A673 (cell line): ENCODE measurements around the gene APOBEC3B. TPM values are rescaled to one million over a fixed set of nuclear protein-coding genes. Genes with fewer than 3 reads are reported as not detected.

ENCODE experiments used
- BruUV-seq: library from RNA; stranded (reverse); fragments of 400-500 nt; replicated peaks from 2 replicates; lab custom pipeline; 2021; lab: Mats Ljungman, UMichigan
- CTCF ChIA-PET: fragments of 300-600 bp; sonication (Branson Sonifier 250); formaldehyde crosslinking; loops from one replicate; lab custom pipeline; 2022; ENCODE audit warnings: antibody characterized with exemption; lab: Charles Lee
- POLR2A ChIA-PET: fragments of 300-600 bp; sonication (Branson Sonifier 250); formaldehyde crosslinking; loops from one replicate; lab custom pipeline; 2022; ENCODE audit warnings: antibody characterized with exemption; ENCODE audit not compliant: low non-redundant PET; lab: Charles Lee
- DNase-seq: peaks from one replicate; pipeline ENCODE4 v3.0.0-alpha.2; 2015; ENCODE audit warnings: low spot score
- H3K27ac ChIP-seq: fragments of 200-600 bp; sonication (generic); 2 replicates; pipeline ENCODE4 v1.5.1; 2016; ENCODE audit warnings: mixed run types, low read depth, mild to moderate bottlenecking, mixed read lengths, antibody characterized with exemption, low read length; ENCODE audit not compliant: poor library complexity, severe bottlenecking
- H3K27me3 ChIP-seq: fragments of 200-600 bp; sonication (generic); replicated peaks from 2 replicates; pipeline ENCODE4 v1.6.1; 2017; ENCODE audit warnings: mixed run types, low read depth, mild to moderate bottlenecking, mixed read lengths, antibody characterized with exemption, low read length; ENCODE audit not compliant: insufficient read depth, poor library complexity
- H3K36me3 ChIP-seq: fragments of 200-600 bp; sonication (generic); 2 replicates; pipeline ENCODE4 v1.6.1; 2016; ENCODE audit warnings: mixed run types, mild to moderate bottlenecking, mixed read lengths, antibody characterized with exemption, low read length; ENCODE audit not compliant: insufficient read depth, poor library complexity, severe bottlenecking
- H3K4me1 ChIP-seq: fragments of 200-600 bp; sonication (generic); 2 replicates; pipeline ENCODE4 v1.6.1; 2017; ENCODE audit warnings: mixed run types, mild to moderate bottlenecking, mixed read lengths, antibody characterized with exemption, low read length; ENCODE audit not compliant: insufficient read depth, poor library complexity, severe bottlenecking
- H3K4me3 ChIP-seq: fragments of 200-600 bp; sonication (generic); 2 replicates; pipeline ENCODE4 v1.5.1; 2016; ENCODE audit warnings: low read depth, mixed run types, mild to moderate bottlenecking, mixed read lengths, low read length; ENCODE audit not compliant: poor library complexity, severe bottlenecking
- H3K9me3 ChIP-seq: fragments of 200-600 bp; sonication (generic); 2 replicates; pipeline ENCODE4 v1.6.1; 2016; ENCODE audit warnings: mixed run types, low read depth, mild to moderate bottlenecking, mixed read lengths, antibody characterized with exemption, low read length; ENCODE audit not compliant: poor library complexity, severe bottlenecking
- EZH2 ChIP-seq: fragments of 200-600 bp; sonication (generic); IDR thresholded peaks from 2 replicates; pipeline ENCODE4 v1.6.1; 2017; ENCODE audit warnings: borderline replicate concordance, low read depth, mild to moderate bottlenecking, mixed read lengths, antibody characterized with exemption, low read length; ENCODE audit not compliant: poor library complexity, severe bottlenecking
- intact Hi-C: fragments of 100-400 bp; cut with micrococcal nuclease; formaldehyde crosslinking; loops from one replicate; pipeline ENCODE4 v1.10.0; 2022; ENCODE audit not compliant: unreplicated experiment
- total RNA-seq: library from RNA; stranded (reverse); gene quantifications from 2 replicates; pipeline ENCODE4 v1.2.3, GENCODE V29; 2021
- TF ChIP-seq, protein P1 (sequence below): fragments of 300-800, 200-600 bp; sonication (generic); conservative IDR thresholded peaks from 2 replicates; pipeline ENCODE4 v1.5.1; 2017; ENCODE audit warnings: low read depth, mild to moderate bottlenecking, antibody characterized with exemption, low read length, moderate library complexity, mixed read lengths

APOBEC3B gene
- total RNA-seq, 1 experiment from 2014 or later, result 6.4 TPM

DNA sequence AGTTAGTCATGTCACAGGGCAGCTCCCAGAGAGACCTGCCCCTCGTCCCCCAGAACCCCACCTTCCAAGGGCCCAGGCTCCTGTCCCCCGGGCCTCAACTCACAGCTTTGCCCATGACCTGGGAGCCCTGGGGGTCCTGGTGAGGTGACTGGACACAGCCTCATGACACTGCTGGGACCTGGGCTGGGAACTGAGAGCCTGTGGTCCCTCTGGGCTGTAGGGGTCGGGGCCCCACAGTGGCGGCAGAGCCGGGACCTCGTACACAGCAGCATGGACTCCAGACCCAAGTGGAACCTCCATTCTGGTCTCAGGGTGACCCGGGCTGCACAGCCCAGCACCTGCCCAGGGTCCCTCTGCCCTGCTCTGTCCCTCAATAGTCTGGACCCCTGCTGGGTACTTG, 17.8 kb upstream of the APOBEC3B start:
- POLR2A ChIA-PET, result no interaction called here
- H3K27ac ChIP-seq, result no peak overlapping the region
- no peak overlapping the region for H3K4me3 ChIP-seq
- TF ChIP-seq EZH2, result no peak
- TF ChIP-seq, protein P1, sequence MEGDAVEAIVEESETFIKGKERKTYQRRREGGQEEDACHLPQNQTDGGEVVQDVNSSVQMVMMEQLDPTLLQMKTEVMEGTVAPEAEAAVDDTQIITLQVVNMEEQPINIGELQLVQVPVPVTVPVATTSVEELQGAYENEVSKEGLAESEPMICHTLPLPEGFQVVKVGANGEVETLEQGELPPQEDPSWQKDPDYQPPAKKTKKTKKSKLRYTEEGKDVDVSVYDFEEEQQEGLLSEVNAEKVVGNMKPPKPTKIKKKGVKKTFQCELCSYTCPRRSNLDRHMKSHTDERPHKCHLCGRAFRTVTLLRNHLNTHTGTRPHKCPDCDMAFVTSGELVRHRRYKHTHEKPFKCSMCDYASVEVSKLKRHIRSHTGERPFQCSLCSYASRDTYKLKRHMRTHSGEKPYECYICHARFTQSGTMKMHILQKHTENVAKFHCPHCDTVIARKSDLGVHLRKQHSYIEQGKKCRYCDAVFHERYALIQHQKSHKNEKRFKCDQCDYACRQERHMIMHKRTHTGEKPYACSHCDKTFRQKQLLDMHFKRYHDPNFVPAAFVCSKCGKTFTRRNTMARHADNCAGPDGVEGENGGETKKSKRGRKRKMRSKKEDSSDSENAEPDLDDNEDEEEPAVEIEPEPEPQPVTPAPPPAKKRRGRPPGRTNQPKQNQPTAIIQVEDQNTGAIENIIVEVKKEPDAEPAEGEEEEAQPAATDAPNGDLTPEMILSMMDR, result no peak
- H3K36me3 ChIP-seq, result no peaks in the 10 kb centered on the region
- H3K4me1 ChIP-seq, result no peaks in the 10 kb centered on the region
- no peak for DNase-seq
- intact Hi-C loops, result no loop called here
- no peaks in the 10 kb centered on the region for H3K27me3 ChIP-seq
- CTCF ChIA-PET, result no interaction called here
- no TSS peak for BruUV-seq
- H3K9me3 ChIP-seq, result no peaks in the 10 kb centered on the region

DNA sequence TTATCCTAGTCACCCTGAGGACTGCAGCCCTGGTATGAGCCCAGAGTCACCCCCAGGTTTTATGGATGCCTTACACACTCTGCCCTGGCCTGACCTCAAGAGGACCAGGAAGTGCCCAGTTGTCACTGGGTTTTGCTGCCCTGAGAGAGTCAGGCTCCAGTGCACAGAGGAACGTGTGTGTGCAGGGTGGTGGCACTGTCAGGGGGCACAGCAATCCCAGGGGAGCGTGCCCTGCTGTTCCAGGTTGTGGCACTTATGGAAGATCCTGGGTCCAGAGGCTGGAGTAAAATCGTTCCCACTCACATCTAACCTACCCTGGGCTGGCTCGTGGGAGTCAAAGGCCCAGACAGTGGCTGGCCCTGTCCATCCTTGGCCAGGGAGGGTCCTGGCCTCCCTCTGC, 17.2 kb upstream of the APOBEC3B start:
- DNase-seq, result no peak
- ChIA-PET CTCF (no interaction called here), POLR2A (no interaction called here)
- intact Hi-C loops, result no loop called here
- H3K36me3 ChIP-seq, result no peaks in the 10 kb centered on the region
- TF ChIP-seq, protein P1, result no peak
- no peak for TF ChIP-seq EZH2
- H3K27ac ChIP-seq, result no peak overlapping the region
- no peaks in the 10 kb centered on the region for H3K9me3 ChIP-seq
- H3K4me1 ChIP-seq, result no peaks in the 10 kb centered on the region
- no peak overlapping the region for H3K4me3 ChIP-seq
- no peaks in the 10 kb centered on the region for H3K27me3 ChIP-seq
- no TSS peak for BruUV-seq

DNA sequence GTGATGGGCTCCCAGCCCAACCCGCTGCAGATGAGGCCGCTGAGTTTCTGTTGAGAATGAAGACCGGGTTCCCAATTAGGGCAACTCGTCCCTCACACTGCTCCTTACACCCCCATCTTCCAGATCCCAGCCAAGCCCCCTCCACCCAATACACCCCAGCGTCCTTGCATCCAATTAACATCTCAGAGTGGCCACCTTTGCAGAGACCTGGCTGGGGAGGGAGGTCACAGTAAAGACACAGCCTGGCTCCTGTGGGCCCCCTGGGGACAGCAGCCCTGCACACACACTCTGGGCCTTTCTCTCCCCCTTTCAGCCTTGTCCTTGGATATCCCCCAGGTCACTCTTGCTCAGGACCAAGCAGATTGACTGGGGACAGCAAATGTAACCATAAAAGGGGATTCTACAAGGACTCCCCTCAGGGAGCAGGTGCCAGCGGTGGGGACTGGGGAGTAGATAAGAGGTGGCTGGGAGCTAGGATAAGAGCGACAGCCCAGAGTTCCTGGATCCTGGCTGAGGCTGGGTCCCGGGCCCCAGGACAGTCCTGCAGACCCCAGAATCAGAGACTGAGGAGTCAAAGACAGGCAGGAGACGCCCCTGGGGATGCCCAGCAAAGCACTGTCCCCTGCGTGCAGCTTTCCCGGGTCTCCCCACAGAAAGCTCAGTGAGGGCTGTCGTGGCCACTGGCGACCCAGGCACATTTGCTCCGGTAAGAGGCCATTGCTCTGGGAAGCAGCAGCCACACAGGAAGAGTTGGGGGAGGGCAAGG, 16.4 kb upstream of the APOBEC3B start:
- no peak overlapping the region for H3K4me3 ChIP-seq
- no peak overlapping the region for H3K27ac ChIP-seq
- DNase-seq, result no peak
- H3K27me3 ChIP-seq, result no peaks in the 10 kb centered on the region
- POLR2A ChIA-PET, result no interaction called here
- CTCF ChIA-PET, result no interaction called here
- intact Hi-C loops, result no loop called here
- H3K9me3 ChIP-seq, result no peaks in the 10 kb centered on the region
- TF ChIP-seq, protein P1, result no peak
- TF ChIP-seq EZH2, result no peak
- BruUV-seq, result no TSS peak
- H3K36me3 ChIP-seq, result no peaks in the 10 kb centered on the region
- H3K4me1 ChIP-seq, result no peaks in the 10 kb centered on the region
